IMR-90 (cell line): ENCODE measurements around the gene CSNK2A2. TPM values are rescaled to one million over a fixed set of nuclear protein-coding genes. Genes with fewer than 3 reads are reported as not detected.

Source experiments
- ATAC-seq: fragments of 200-7000 bp; cut with Tn5 transposase; 2 replicates; pipeline ENCODE4 v1.9.1; 2020; ENCODE audit warnings: low read depth, mild to moderate bottlenecking, moderate library complexity
- BruUV-seq: library from RNA; stranded (reverse); fragments of 400-500 nt; replicated peaks from 2 replicates; lab custom pipeline; 2021; lab: Mats Ljungman, UMichigan
- CTCF ChIA-PET: fragments of 300-600 bp; formaldehyde crosslinking; extraction: SDS; loops from one replicate; lab custom pipeline; 2021; ENCODE audit warnings: antibody characterized with exemption; lab: Yijun Ruan, JAX
- POLR2A ChIA-PET: fragments of 300-600 bp; sonication (Branson Sonifier 250); formaldehyde crosslinking; loops from one replicate; lab custom pipeline; 2022; ENCODE audit warnings: antibody characterized with exemption; ENCODE audit not compliant: unreplicated experiment; lab: Charles Lee
- DNase-seq: peaks from one replicate; pipeline ENCODE4 v3.0.0; 2013
- H2AFZ ChIP-seq: replicated peaks from 2 replicates; pipeline ENCODE3; 2013; ENCODE audit warnings: low read length, mild to moderate bottlenecking; ENCODE audit not compliant: poor library complexity
- H2AK5ac ChIP-seq: 2 replicates; pipeline ENCODE4 v1.6.1; 2013; ENCODE audit warnings: low read depth, low read length, inconsistent platforms
- H2AK9ac ChIP-seq: replicated peaks from 2 replicates; pipeline ENCODE3; 2013; ENCODE audit warnings: mild to moderate bottlenecking, low read depth, low read length, moderate library complexity; ENCODE audit not compliant: poor library complexity
- H2BK120ac ChIP-seq: 2 replicates; pipeline ENCODE4 v1.6.1; 2013; ENCODE audit warnings: low read depth, low read length, inconsistent platforms
- H2BK15ac ChIP-seq: 3 replicates; pipeline ENCODE4 v1.6.1; 2013; ENCODE audit warnings: low read depth, low read length, inconsistent platforms
- H2BK20ac ChIP-seq: 2 replicates; pipeline ENCODE4 v1.6.1; 2013; ENCODE audit warnings: low read depth, mild to moderate bottlenecking, inconsistent platforms, low read length, moderate library complexity
- H2BK5ac ChIP-seq: 2 replicates; pipeline ENCODE4 v1.6.1; 2013; ENCODE audit warnings: mild to moderate bottlenecking, low read depth, low read length, inconsistent platforms; ENCODE audit not compliant: poor library complexity, severe bottlenecking
- H3K14ac ChIP-seq: replicated peaks from 2 replicates; pipeline ENCODE4 v1.6.1; 2013; ENCODE audit warnings: low read depth, low read length, inconsistent platforms
- H3K18ac ChIP-seq: 2 replicates; pipeline ENCODE4 v1.6.1; 2013; ENCODE audit warnings: low read depth, low read length, control low read depth
- H3K23ac ChIP-seq: 2 replicates; pipeline ENCODE4 v1.6.1; 2013; ENCODE audit warnings: low read depth, low read length, inconsistent platforms
- H3K27ac ChIP-seq: 2 replicates; pipeline ENCODE4 v1.5.1; 2013; ENCODE audit warnings: mild to moderate bottlenecking, control low read depth, low read length; ENCODE audit not compliant: insufficient read depth
- H3K27me3 ChIP-seq: 2 replicates; pipeline ENCODE4 v1.6.1; 2013; ENCODE audit warnings: low read length; ENCODE audit not compliant: control insufficient read depth, insufficient read depth
- H3K36me3 ChIP-seq: 2 replicates; pipeline ENCODE4 v1.6.1; 2013; ENCODE audit warnings: low read length, mixed read lengths; ENCODE audit not compliant: control insufficient read depth, insufficient read depth
- H3K4ac ChIP-seq: 2 replicates; pipeline ENCODE4 v1.6.1; 2013; ENCODE audit warnings: low read depth, low read length, inconsistent platforms
- H3K4me1 ChIP-seq: 2 replicates; pipeline ENCODE4 v1.6.1; 2013; ENCODE audit warnings: low read length, mixed read lengths; ENCODE audit not compliant: control insufficient read depth, insufficient read depth
- H3K4me2 ChIP-seq: 2 replicates; pipeline ENCODE4 v1.6.1; 2013; ENCODE audit warnings: low read depth, mild to moderate bottlenecking, control low read depth, low read length, moderate library complexity
- H3K4me3 ChIP-seq: 2 replicates; pipeline ENCODE4 v1.5.1; 2013; ENCODE audit warnings: low read depth, mild to moderate bottlenecking, control low read depth, low read length, moderate library complexity; ENCODE audit not compliant: insufficient read depth
- H3K56ac ChIP-seq: 2 replicates; pipeline ENCODE4 v1.6.1; 2013; ENCODE audit warnings: low read length, inconsistent platforms; ENCODE audit not compliant: insufficient read depth; ENCODE audit errors: extremely low read depth
- H3K79me1 ChIP-seq, 2 experiments: 2 replicates each; pipeline ENCODE4 v1.6.1; 2013; ENCODE audit warnings: low read length in 2 of 2, inconsistent platforms in 1 of 2, low read depth in 1 of 2
- H3K9ac ChIP-seq: 2 replicates; pipeline ENCODE4 v1.6.1; 2013; ENCODE audit warnings: low read depth, low read length, control low read depth
- H3K9me1 ChIP-seq: 2 replicates; pipeline ENCODE4 v1.6.1; 2013; ENCODE audit warnings: low read length, inconsistent platforms; ENCODE audit not compliant: insufficient read depth
- H3K9me3 ChIP-seq: 2 replicates; pipeline ENCODE4 v1.6.1; 2013; ENCODE audit warnings: low read length; ENCODE audit not compliant: control insufficient read depth, insufficient read depth
- H4K20me1 ChIP-seq: 2 replicates; pipeline ENCODE4 v1.6.1; 2013; ENCODE audit warnings: low read length, inconsistent platforms; ENCODE audit not compliant: insufficient read depth
- H4K5ac ChIP-seq: 2 replicates; pipeline ENCODE4 v1.6.1; 2013; ENCODE audit warnings: mild to moderate bottlenecking, low read depth, low read length, control low read depth
- H4K8ac ChIP-seq, 2 experiments: 2 replicates each; pipeline ENCODE4 v1.6.1; 2013; ENCODE audit warnings: low read depth in 2 of 2, low read length in 2 of 2, control low read depth in 1 of 2, inconsistent platforms in 1 of 2
- H4K91ac ChIP-seq: 2 replicates; pipeline ENCODE4 v1.6.1; 2013; ENCODE audit warnings: low read depth, low read length, inconsistent platforms; ENCODE audit not compliant: insufficient read depth
- CEBPB ChIP-seq: IDR thresholded peaks from 2 replicates; pipeline ENCODE4 v1.6.1; 2012; ENCODE audit warnings: low read depth, low read length, improper control_type of control experiment
- ELK1 ChIP-seq: fragments of 150-350 bp; IDR thresholded peaks from 2 replicates; pipeline ENCODE4 v1.6.1; 2016; ENCODE audit warnings: low read depth, mild to moderate bottlenecking, low read length, moderate library complexity, borderline replicate concordance
- MAFK ChIP-seq: IDR thresholded peaks from 2 replicates; pipeline ENCODE4 v1.6.1; 2012; ENCODE audit warnings: low read depth, low read length, improper control_type of control experiment
- MXI1 ChIP-seq: IDR thresholded peaks from 2 replicates; pipeline ENCODE4 v1.6.1; 2012; ENCODE audit warnings: low read depth, mild to moderate bottlenecking, low read length, moderate library complexity, borderline replicate concordance
- NFE2L2 ChIP-seq: fragments of 150-350 bp; IDR thresholded peaks from 2 replicates; pipeline ENCODE4 v1.6.1; 2016; ENCODE audit warnings: low read depth, mild to moderate bottlenecking, low read length
- POLR2A ChIP-seq: IDR thresholded peaks from 2 replicates; pipeline ENCODE4 v1.6.1; 2012; ENCODE audit warnings: mild to moderate bottlenecking, low read depth, low read length
- RAD21 ChIP-seq: IDR thresholded peaks from 2 replicates; pipeline ENCODE4 v1.6.1; 2012; ENCODE audit warnings: low read length, improper control_type of control experiment
- RCOR1 ChIP-seq: IDR thresholded peaks from 2 replicates; pipeline ENCODE4 v1.6.1; 2012; ENCODE audit warnings: mild to moderate bottlenecking, low read length, improper control_type of control experiment; ENCODE audit not compliant: insufficient replicate concordance
- SMC3 ChIP-seq: fragments of 150-350 bp; IDR thresholded peaks from 2 replicates; pipeline ENCODE4 v1.6.1; 2016; ENCODE audit warnings: low read depth, mild to moderate bottlenecking, antibody characterized with exemption, low read length, moderate library complexity
- WGBS, 2 experiments: methylation state at CpG; one replicate each; pipeline versions ENCODE4 v1.1.5 to v1.1.7; 2013; ENCODE audit warnings: missing lambda C conversion rate in 2 of 2; ENCODE audit not compliant: insufficient read length in 1 of 2; ENCODE audit errors: extremely low coverage in 2 of 2; 5-methylcytosine and 5-hydroxymethylcytosine counted together
- dilution Hi-C: fragments of 300-500 bp; cut with HindIII; formaldehyde crosslinking; loops from one replicate; pipeline ENCODE4 v1.14.3; 2018; ENCODE audit warnings: low sequenced_read_pairs; ENCODE audit not compliant: unreplicated experiment
- in situ Hi-C: fragments of 300-500 bp; cut with MboI; formaldehyde crosslinking; loops from 3 replicates; pipeline ENCODE4 v1.14.3; 2019; ENCODE audit warnings: low sequenced_read_pairs, inconsistent platforms, mixed read lengths
- intact Hi-C: fragments of 100-400 bp; cut with micrococcal nuclease; formaldehyde crosslinking; loops from 2 replicates; pipeline ENCODE4 v1.10.0; 2022
- polyA plus RNA-seq, 3 experiments: library from polyadenylated mRNA; depleted of rRNA; stranded (reverse); fragments of >200 nt; gene quantifications; 2 replicates each; pipeline ENCODE4 v1.2.3, GENCODE V29; 2012; ENCODE audit warnings: low replicate concordance in 1 of 3
- total RNA-seq: library from RNA; depleted of rRNA; stranded (reverse); fragments of >200 nt; gene quantifications from 2 replicates; pipeline ENCODE4 v1.2.3, GENCODE V29; 2012
- TF ChIP-seq, protein P1 (sequence below): conservative IDR thresholded peaks from 2 replicates; pipeline ENCODE4 v1.5.1; 2012; ENCODE audit warnings: mild to moderate bottlenecking, low read depth, low read length, improper control_type of control experiment
- TF ChIP-seq, protein P2 (sequence below): fragments of 150-350 bp; IDR thresholded peaks from 2 replicates; pipeline ENCODE4 v1.6.1; 2017; ENCODE audit warnings: mild to moderate bottlenecking, antibody characterized with exemption, low read length, low read depth

Gene CSNK2A2
- total and polyA plus RNA-seq, 2 of the 4 experiments (the other 2 are of a cell fraction): 15.6 to 27.5 TPM

- BruUV-seq: no TSS peak
- 0 out of 2 replicates have a peak, but pooled peaks cover 3% of the 10 kb centered on the region for H3K9me1 ChIP-seq
- no peak overlapping the region for H3K4ac ChIP-seq
- no peaks in the 10 kb centered on the region for H3K79me1 ChIP-seq
- POLR2A ChIA-PET: no interaction called here
- no peak overlapping the region for H3K4me3 ChIP-seq
- no peaks in the 10 kb centered on the region for H3K36me3 ChIP-seq
- H3K9me3 ChIP-seq: no peaks in the 10 kb centered on the region
- H3K9ac ChIP-seq: no peak overlapping the region
- dilution Hi-C loops (no loop called here), in situ Hi-C loops (no loop called here), intact Hi-C loops (loop anchor here (2.0 kb wide), 1 partner anchor 14 kb away; no protein-coding TSS in a partner anchor)
- no peak overlapping the region for H2AK5ac ChIP-seq
- WGBS, 2 experiments: 20% methylated on average over 2 of the region's 5 CpGs; no CpG with 5 or more reads in 1 of the 2 experiments
- H3K56ac ChIP-seq: no peak overlapping the region; the same call in 1 of the 2 replicates
- TF ChIP-seq MAFK: no peak
- no peak for TF ChIP-seq SMC3
- TF ChIP-seq RCOR1: no peak
- TF ChIP-seq ELK1: no peak
- TF ChIP-seq, protein P1, sequence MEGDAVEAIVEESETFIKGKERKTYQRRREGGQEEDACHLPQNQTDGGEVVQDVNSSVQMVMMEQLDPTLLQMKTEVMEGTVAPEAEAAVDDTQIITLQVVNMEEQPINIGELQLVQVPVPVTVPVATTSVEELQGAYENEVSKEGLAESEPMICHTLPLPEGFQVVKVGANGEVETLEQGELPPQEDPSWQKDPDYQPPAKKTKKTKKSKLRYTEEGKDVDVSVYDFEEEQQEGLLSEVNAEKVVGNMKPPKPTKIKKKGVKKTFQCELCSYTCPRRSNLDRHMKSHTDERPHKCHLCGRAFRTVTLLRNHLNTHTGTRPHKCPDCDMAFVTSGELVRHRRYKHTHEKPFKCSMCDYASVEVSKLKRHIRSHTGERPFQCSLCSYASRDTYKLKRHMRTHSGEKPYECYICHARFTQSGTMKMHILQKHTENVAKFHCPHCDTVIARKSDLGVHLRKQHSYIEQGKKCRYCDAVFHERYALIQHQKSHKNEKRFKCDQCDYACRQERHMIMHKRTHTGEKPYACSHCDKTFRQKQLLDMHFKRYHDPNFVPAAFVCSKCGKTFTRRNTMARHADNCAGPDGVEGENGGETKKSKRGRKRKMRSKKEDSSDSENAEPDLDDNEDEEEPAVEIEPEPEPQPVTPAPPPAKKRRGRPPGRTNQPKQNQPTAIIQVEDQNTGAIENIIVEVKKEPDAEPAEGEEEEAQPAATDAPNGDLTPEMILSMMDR: no peak
- TF ChIP-seq RAD21: no peak
- TF ChIP-seq MXI1: no peak
- no peak for TF ChIP-seq NFE2L2
- TF ChIP-seq POLR2A: no peak
- TF ChIP-seq CEBPB: no peak
- TF ChIP-seq, protein P2, sequence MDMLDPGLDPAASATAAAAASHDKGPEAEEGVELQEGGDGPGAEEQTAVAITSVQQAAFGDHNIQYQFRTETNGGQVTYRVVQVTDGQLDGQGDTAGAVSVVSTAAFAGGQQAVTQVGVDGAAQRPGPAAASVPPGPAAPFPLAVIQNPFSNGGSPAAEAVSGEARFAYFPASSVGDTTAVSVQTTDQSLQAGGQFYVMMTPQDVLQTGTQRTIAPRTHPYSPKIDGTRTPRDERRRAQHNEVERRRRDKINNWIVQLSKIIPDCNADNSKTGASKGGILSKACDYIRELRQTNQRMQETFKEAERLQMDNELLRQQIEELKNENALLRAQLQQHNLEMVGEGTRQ: no peak
- H2BK20ac ChIP-seq: no peak overlapping the region
- no peak overlapping the region for H3K18ac ChIP-seq
- no peak overlapping the region for H4K91ac ChIP-seq
- peak overlapping the region; percentile 96 for H2AFZ ChIP-seq
- H2BK15ac ChIP-seq: no peak overlapping the region
- DNase-seq (no peak), ATAC-seq (no peak)
- H2AK9ac ChIP-seq: no peak overlapping the region
- H2BK120ac ChIP-seq: no peak overlapping the region
- H3K4me2 ChIP-seq: no peak overlapping the region
- no peaks in the 10 kb centered on the region for H4K20me1 ChIP-seq
- H4K5ac ChIP-seq: no peak overlapping the region
- H3K27me3 ChIP-seq: peaks cover 11% of the 10 kb centered on the region
- no peak overlapping the region for H3K27ac ChIP-seq
- H4K8ac ChIP-seq: no peak overlapping the region
- CTCF ChIA-PET: no interaction called here
- H3K4me1 ChIP-seq: no peaks in the 10 kb centered on the region; the same call in 1 of the 2 replicates
- H3K23ac ChIP-seq: no peak overlapping the region
- H2BK5ac ChIP-seq: no peak overlapping the region
- no peak overlapping the region for H3K14ac ChIP-seq
These were observed 38.9 kb upstream of the CSNK2A2 start for GRCh38 chr16:58236831-58237230.
